HG03521 (cell line): ENCODE measurements around the gene BPIFB6.

Source experiments
- ATAC-seq: cut with Tn5 transposase; IDR thresholded peaks from one replicate; pipeline ENCODE4 v1.9.1; 2021; ENCODE audit warnings: mild to moderate bottlenecking, moderate library complexity; ENCODE audit not compliant: unreplicated experiment

The BPIFB6 gene

DNA sequence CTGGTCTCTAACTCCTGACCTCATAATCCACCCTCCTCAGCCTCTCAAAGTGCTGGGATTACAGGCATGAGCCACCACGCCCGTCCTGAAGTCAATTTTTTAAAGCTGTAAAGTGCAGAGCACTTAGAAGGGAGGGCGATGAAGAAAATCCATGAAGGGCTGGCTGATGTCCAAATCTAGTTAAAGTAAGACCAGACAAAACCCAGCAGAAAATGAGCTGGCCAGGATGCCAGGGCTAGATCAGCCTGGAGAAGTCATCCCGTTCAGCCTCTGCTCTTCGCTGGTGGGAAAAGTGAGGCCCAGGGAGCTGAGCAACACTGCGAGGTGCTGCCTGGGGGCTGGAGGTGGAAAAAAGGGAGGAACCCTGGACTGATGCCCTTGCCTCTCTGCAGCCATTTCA is 51.1 kb downstream of the BPIFB6 start:
- no peak for ATAC-seq

DNA sequence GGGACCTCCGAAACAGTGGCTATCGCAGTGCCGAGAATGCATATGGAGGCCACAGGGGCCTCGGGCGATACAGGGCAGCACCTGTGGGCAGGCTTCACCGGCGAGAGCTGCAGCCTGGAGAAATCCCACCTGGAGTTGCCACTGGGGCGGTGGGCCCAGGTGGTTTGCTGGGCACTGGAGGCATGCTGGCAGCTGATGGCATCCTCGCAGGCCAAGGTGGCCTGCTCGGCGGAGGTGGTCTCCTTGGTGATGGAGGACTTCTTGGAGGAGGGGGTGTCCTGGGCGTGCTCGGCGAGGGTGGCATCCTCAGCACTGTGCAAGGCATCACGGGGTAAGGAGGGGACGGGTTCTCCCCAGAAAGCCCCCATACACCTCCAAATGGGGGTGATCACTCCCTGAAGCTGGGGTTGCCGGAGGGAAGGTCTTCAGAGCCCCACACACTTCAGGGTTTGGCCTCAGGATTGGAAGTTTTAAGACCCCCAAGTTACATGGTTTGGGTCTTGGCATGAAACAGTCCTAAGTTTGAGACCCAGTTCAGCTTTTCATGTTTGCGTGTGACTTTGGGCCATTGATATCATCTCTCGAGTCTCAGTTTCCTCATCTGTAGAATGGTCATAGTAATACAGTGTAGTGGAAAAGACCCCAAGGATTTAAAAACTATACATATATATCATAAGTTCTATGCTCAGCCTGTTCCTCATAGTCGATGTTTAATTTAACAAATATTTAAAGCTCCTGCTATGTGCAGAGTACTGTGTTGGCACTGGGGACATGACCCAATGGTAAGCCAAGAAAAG is 52.3 kb downstream of the BPIFB6 start:
- no peak for ATAC-seq

DNA sequence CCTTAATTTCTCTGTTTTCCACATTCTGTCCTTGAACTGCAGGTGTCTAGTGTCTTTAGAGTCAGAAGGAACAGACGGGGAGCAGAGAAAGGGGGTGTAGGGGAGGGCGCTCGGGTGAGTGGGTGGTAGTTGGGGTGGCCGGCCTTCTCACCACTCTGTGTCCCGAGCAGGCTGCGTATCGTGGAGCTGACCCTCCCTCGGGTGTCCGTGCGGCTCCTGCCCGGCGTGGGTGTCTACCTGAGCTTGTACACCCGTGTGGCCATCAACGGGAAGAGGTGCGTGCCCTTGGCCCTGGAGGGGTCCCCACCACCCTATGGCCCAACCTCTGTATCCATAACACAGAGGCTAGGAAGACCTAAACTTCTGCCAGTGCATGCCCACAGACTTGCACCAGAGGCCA is 53.3 kb downstream of the BPIFB6 start:
- ATAC-seq, result no peak

DNA sequence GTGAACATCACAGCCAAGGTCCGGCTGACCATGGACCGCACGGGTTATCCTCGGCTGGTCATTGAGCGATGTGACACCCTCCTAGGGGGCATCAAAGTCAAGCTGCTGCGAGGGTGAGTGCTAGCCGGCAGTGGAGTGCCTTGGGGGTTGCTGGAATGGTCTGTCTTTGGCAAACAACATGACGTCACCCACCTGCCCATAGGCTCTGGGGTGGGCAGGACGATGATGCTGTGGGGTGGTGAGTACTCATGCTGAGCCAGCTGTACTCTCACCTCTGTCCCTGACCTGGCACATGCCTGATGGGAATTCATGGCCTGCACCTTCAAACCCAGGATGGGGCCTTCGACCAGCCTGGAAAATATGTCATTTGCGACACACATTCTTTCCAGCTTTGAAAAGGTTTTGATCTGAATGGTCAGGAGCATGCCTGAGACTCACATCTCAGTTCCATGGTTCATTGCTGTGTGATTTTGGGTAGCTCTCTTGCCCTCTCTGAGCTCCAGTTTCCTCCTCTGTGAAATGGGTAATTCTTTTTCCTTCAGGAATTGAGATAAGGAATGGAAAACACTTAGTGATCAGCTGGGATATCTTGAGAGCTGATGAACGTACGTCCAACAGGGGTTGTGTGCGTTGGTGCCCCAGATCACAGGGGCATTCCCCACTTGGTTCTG is 54.7 kb downstream of the BPIFB6 start:
- ATAC-seq, result no peak

DNA sequence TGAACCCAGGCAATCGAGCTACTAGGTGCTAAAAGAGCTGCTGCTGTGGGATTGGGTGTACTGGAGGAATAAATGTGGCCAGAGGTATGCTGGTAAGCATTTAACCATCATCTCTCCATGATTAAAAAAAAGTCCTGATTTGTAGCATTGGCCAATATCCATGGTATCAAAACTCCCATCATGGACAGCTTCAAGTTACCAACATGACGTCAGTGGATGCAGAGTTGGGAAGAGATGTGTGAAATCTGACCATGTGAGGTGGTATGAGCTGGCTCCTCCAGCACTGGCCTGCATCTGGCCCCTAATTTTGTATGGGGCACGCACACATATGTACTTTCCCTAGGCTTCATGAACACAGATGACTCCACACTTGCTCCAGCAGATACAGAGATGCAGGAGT is 59.7 kb downstream of the BPIFB6 start:
- no peak for ATAC-seq

DNA sequence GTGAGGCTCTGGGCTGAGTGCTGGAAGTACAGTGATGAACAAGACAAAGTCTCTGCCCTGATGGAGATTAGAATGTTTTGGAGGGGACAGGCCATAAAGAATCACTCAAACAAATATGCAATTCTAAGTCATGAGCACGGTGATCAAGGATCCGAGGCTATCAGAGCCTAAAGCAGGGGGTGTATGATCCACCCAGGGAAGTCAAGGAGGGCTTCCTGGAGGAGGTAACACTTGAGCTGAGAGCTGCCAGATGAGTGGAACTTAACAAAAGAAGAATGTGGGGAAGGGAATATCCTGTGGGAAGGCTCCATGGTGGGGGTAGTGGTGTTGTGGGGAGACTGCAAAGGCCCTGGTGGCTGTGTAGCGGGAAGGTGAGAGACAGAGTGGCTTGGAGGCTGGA is 60.2 kb downstream of the BPIFB6 start:
- no peak for ATAC-seq

DNA sequence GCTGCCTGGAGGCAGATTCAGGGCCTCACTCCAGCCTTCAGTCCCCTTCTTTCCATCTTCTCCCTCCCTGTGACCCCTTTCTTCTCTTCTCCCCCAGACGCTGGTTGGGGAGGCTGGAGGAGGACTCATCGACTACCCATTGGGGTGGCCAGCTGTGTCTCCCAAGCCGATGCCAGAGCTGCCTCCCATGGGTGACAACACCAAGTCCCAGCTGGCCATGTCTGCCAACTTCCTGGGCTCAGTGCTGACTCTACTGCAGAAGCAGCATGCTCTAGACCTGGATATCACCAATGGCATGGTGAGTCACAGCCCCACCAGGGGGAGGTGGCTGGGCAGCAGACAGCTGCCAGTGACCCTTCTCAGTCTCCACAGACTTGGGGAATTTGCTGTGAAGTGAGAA is 60.9 kb downstream of the BPIFB6 start:
- ATAC-seq, result no peak

DNA sequence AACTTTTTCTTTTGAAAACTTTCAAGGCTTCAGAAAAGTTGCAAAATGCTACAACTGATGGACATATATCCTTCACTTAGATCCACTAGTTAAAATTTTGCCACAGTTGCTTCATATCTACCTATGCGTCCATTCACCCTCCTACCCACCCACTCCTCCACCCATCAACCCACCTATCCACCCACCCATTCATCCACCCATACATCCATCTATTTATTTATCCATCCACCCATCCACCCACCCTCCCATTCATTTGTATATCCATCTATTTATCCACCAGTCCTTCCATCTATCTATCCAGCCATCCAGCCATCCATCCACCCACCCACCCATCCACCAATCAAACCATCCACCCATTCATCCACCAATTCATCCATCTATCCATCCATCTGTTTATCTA is 61.6 kb downstream of the BPIFB6 start:
- ATAC-seq, result no peak

DNA sequence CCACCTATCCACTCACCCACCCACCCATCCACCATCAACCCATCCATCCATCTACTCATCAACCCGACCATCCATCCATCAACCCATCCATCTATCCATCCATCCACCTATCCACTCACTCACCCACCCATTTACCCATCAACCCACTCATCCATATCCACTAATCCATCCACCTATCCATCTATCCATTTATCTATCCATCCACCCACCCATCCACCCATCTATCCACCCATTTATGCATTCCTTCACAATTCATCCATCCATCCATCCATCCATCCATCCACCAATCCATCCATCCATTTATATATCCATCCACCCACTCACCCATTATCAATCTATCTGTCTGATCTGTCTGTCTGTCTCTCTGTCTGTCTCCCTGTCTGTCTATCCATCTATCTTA is 62.1 kb downstream of the BPIFB6 start:
- ATAC-seq, result no peak
